SJCRH30 (cell line): ENCODE results near the gene ISX. TPM values are rescaled to one million over a fixed set of nuclear protein-coding genes. Genes with fewer than 3 reads are reported as not detected.

ENCODE experiments used
- DNase-seq, 2 experiments: peaks; one replicate each; pipeline ENCODE4 v3.0.0-alpha.2; 2015 to 2020
- H3K27ac ChIP-seq: fragments of 250-450 bp; sonication (Bioruptor Pico); 2 replicates; pipeline ENCODE4 v1.5.1; 2020; ENCODE audit warnings: mild to moderate bottlenecking, moderate library complexity
- H3K27me3 ChIP-seq: fragments of 250-450 bp; sonication (Bioruptor Pico); 2 replicates; pipeline ENCODE4 v1.5.1; 2020; ENCODE audit warnings: mild to moderate bottlenecking, moderate library complexity
- H3K36me3 ChIP-seq: fragments of 250-450 bp; sonication (Bioruptor Pico); 2 replicates; pipeline ENCODE4 v1.5.1; 2020; ENCODE audit warnings: mild to moderate bottlenecking, moderate library complexity
- H3K4me1 ChIP-seq: fragments of 250-450 bp; sonication (Bioruptor Pico); 2 replicates; pipeline ENCODE4 v1.5.1; 2020; ENCODE audit warnings: mild to moderate bottlenecking, moderate library complexity
- H3K4me3 ChIP-seq: fragments of 250-450 bp; sonication (Bioruptor Pico); 2 replicates; pipeline ENCODE4 v1.5.1; 2020; ENCODE audit warnings: mild to moderate bottlenecking, moderate library complexity
- H3K9me3 ChIP-seq: fragments of 250-450 bp; sonication (Bioruptor Pico); replicated peaks from 2 replicates; pipeline ENCODE4 v1.5.1; 2020; ENCODE audit warnings: mild to moderate bottlenecking, moderate library complexity
- total RNA-seq: library from RNA; depleted of rRNA; stranded (reverse); fragments of >200 nt; shearing (Covaris generic); gene quantifications from 2 replicates; pipeline ENCODE4 v1.2.3, GENCODE V29; 2014

ISX gene
- total RNA-seq, 1 experiment from 2014 or later: not detected

- H3K27me3 ChIP-seq: no peaks in the 10 kb centered on the region
Observed at GRCh38 chr22:35113341-35113740, 47.4 kb downstream of the ISX start.

GRCh38 chr22:35114131-35114980 lies 48.4 kb downstream of the ISX start:
- H3K27ac ChIP-seq: no peak overlapping the region
- no peaks in the 10 kb centered on the region for H3K27me3 ChIP-seq
- no peak for DNase-seq
- H3K4me1 ChIP-seq: no peaks in the 10 kb centered on the region
- H3K36me3 ChIP-seq: no peaks in the 10 kb centered on the region
- no peak overlapping the region for H3K4me3 ChIP-seq
- H3K9me3 ChIP-seq: no peaks in the 10 kb centered on the region

More at GRCh38 chr22:35113341-35113740, 47.4 kb downstream of the ISX start:
- H3K4me1 ChIP-seq: no peaks in the 10 kb centered on the region
- no peak overlapping the region for H3K27ac ChIP-seq
- no peak for DNase-seq
- no peaks in the 10 kb centered on the region for H3K9me3 ChIP-seq
- H3K36me3 ChIP-seq: no peaks in the 10 kb centered on the region
- H3K4me3 ChIP-seq: no peak overlapping the region

GRCh38 chr22:35115515-35115914 lies 49.6 kb downstream of the ISX start:
- no peaks in the 10 kb centered on the region for H3K27me3 ChIP-seq
- no peak overlapping the region for H3K27ac ChIP-seq
- no peaks in the 10 kb centered on the region for H3K9me3 ChIP-seq
- no peaks in the 10 kb centered on the region for H3K4me1 ChIP-seq
- H3K4me3 ChIP-seq: no peak overlapping the region
- no peak for DNase-seq
- H3K36me3 ChIP-seq: no peaks in the 10 kb centered on the region

GRCh38 chr22:35116269-35116668 lies 50.3 kb downstream of the ISX start:
- Histone ChIP-seq H3K27me3 (no peaks in the 10 kb centered on the region), H3K4me3 (no peak overlapping the region), H3K36me3 (no peaks in the 10 kb centered on the region), H3K4me1 (no peaks in the 10 kb centered on the region), H3K27ac (no peak overlapping the region), H3K9me3 (no peaks in the 10 kb centered on the region)
- DNase-seq: no peak

GRCh38 chr22:35116817-35117216 lies 50.9 kb downstream of the ISX start:
- no peak for DNase-seq

GRCh38 chr22:35119494-35119893 lies 53.5 kb downstream of the ISX start:
- H3K4me3 ChIP-seq: no peak overlapping the region
- H3K27me3 ChIP-seq: no peaks in the 10 kb centered on the region
- no peaks in the 10 kb centered on the region for H3K36me3 ChIP-seq
- no peak for DNase-seq
- H3K4me1 ChIP-seq: no peaks in the 10 kb centered on the region
- H3K27ac ChIP-seq: no peak overlapping the region
- H3K9me3 ChIP-seq: no peaks in the 10 kb centered on the region

More at GRCh38 chr22:35116817-35117216, 50.9 kb downstream of the ISX start:
- H3K27me3 ChIP-seq: no peaks in the 10 kb centered on the region
- H3K27ac ChIP-seq: no peak overlapping the region
- no peaks in the 10 kb centered on the region for H3K36me3 ChIP-seq
- no peaks in the 10 kb centered on the region for H3K4me1 ChIP-seq
- H3K9me3 ChIP-seq: no peaks in the 10 kb centered on the region
- H3K4me3 ChIP-seq: no peak overlapping the region

GRCh38 chr22:35124691-35125219 lies 58.8 kb downstream of the ISX start:
- no peaks in the 10 kb centered on the region for H3K4me1 ChIP-seq
- H3K27ac ChIP-seq: no peak overlapping the region
- H3K9me3 ChIP-seq: no peaks in the 10 kb centered on the region
- no peak for DNase-seq
- H3K27me3 ChIP-seq: no peaks in the 10 kb centered on the region
- no peaks in the 10 kb centered on the region for H3K36me3 ChIP-seq
- H3K4me3 ChIP-seq: no peak overlapping the region

GRCh38 chr22:35126993-35127392 lies 61.0 kb downstream of the ISX start:
- H3K4me3 ChIP-seq: no peak overlapping the region
- no peaks in the 10 kb centered on the region for H3K27me3 ChIP-seq
- no peaks in the 10 kb centered on the region for H3K9me3 ChIP-seq
- DNase-seq: no peak
- no peaks in the 10 kb centered on the region for H3K36me3 ChIP-seq
- no peak overlapping the region for H3K27ac ChIP-seq
- H3K4me1 ChIP-seq: no peaks in the 10 kb centered on the region

GRCh38 chr22:35128637-35129036 lies 62.7 kb downstream of the ISX start:
- no peaks in the 10 kb centered on the region for H3K36me3 ChIP-seq
- H3K27me3 ChIP-seq: no peaks in the 10 kb centered on the region
- H3K9me3 ChIP-seq: no peaks in the 10 kb centered on the region
- no peak for DNase-seq
- H3K4me3 ChIP-seq: no peak overlapping the region
- H3K4me1 ChIP-seq: no peaks in the 10 kb centered on the region
- H3K27ac ChIP-seq: no peak overlapping the region

- no peak overlapping the region for H3K27ac ChIP-seq
- H3K4me3 ChIP-seq: no peak overlapping the region
- H3K9me3 ChIP-seq: no peaks in the 10 kb centered on the region
- no peaks in the 10 kb centered on the region for H3K36me3 ChIP-seq
- H3K27me3 ChIP-seq: no peaks in the 10 kb centered on the region
- H3K4me1 ChIP-seq: no peaks in the 10 kb centered on the region
- no peak for DNase-seq
Observed at GRCh38 chr22:35131525-35132000, 65.6 kb downstream of the ISX start.

- Histone ChIP-seq H3K36me3 (no peaks in the 10 kb centered on the region), H3K4me1 (no peaks in the 10 kb centered on the region), H3K27ac (no peak overlapping the region), H3K4me3 (no peak overlapping the region), H3K27me3 (no peaks in the 10 kb centered on the region), H3K9me3 (no peaks in the 10 kb centered on the region)
- no peak for DNase-seq
Observed at GRCh38 chr22:35132568-35132967, 66.6 kb downstream of the ISX start.

GRCh38 chr22:35133702-35134380 lies 67.9 kb downstream of the ISX start:
- no peak overlapping the region for H3K27ac ChIP-seq
- no peak for DNase-seq
- no peaks in the 10 kb centered on the region for H3K4me1 ChIP-seq
- no peaks in the 10 kb centered on the region for H3K36me3 ChIP-seq
- H3K27me3 ChIP-seq: no peaks in the 10 kb centered on the region
- H3K9me3 ChIP-seq: no peaks in the 10 kb centered on the region
- no peak overlapping the region for H3K4me3 ChIP-seq

- Histone ChIP-seq H3K9me3 (no peaks in the 10 kb centered on the region), H3K27ac (no peak overlapping the region), H3K4me3 (no peak overlapping the region), H3K27me3 (no peaks in the 10 kb centered on the region), H3K4me1 (no peaks in the 10 kb centered on the region), H3K36me3 (no peaks in the 10 kb centered on the region)
- no peak for DNase-seq
Observed at GRCh38 chr22:35134637-35135036, 68.7 kb downstream of the ISX start.

- Histone ChIP-seq H3K4me3 (no peak overlapping the region), H3K4me1 (no peaks in the 10 kb centered on the region), H3K27me3 (no peaks in the 10 kb centered on the region), H3K36me3 (no peaks in the 10 kb centered on the region), H3K27ac (no peak overlapping the region), H3K9me3 (no peaks in the 10 kb centered on the region)
- no peak for DNase-seq
Observed at GRCh38 chr22:35135165-35135564, 69.2 kb downstream of the ISX start.
